Measurements from ENCODE around the gene SNTB2. TPM values are rescaled to one million over a fixed set of nuclear protein-coding genes. Genes with fewer than 3 reads are reported as not detected.

SNTB2 gene
- polyA plus RNA-seq, 1 of the 3 experiments (the other 2 are of a cell fraction), result 13.0 TPM

DNA sequence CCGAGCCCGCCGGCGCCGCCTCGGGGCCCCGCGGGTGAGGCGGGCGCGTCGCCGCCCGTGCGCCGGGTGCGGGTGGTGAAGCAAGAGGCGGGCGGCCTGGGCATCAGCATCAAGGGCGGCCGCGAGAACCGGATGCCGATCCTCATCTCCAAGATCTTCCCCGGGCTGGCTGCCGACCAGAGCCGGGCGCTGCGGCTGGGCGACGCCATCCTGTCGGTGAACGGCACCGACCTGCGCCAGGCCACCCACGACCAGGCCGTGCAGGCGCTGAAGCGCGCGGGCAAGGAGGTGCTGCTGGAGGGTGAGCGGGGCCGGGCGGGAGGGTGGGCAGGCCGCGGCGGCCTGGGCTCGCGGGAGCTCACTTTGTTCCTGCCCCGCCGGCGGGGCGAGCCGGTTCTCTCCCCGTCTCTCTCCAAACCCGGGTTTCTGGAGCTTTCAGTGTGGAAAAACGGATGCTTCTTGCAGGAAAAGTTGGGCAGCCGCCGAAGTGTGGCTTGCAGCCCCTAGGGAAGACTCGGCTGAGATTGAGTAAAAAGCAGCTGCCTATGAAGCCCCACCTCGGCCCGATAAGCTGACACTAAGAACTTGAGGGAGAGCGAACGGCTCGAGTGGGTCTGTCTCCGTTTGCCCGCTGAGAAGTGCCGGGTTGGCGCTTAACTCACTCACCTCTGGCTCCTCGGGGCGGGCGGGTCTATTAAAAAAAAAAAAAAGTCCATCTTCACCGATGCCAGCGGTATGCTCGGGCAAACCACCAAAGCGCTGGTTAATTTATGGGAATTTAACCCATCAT lies 677 bp downstream of the SNTB2 start:
- 0 out of 2 replicates have a peak, but pooled peaks have one; percentile 23 for TF ChIP-seq MXI1 (IDR thresholded peaks at IDR 0.05; ENCODE audit: low read depth, low read length)
- TF ChIP-seq TCF12 (IDR thresholded peaks at IDR 0.05), result peak; percentile 3; the same call in 1 of the 2 replicates
- TF ChIP-seq GATA2 (CRISPR knock-in tag; IDR thresholded peaks at IDR 0.05), result peak; percentile 26; the same call in 1 of the 2 replicates
- TF ChIP-seq YY1 (IDR thresholded peaks at IDR 0.05; ENCODE audit: low read depth), result no peak
- H3K4me1 ChIP-seq (ENCODE audit: control insufficient read depth in 1 of 2, insufficient read depth in 2 of 2, low read depth in 1 of 2, low read length in 1 of 2), result peaks cover 18 to 21% of the 10 kb centered on the region in 2 experiments
- peak overlapping the region; percentile 82 for H3K9ac ChIP-seq
- ChIA-PET CTCF (interaction anchor here (1.2 to 2.4 kb wide), 5 partner anchors 29 to 101 kb away, joined by 3 to 11 read pairs (median 3); no protein-coding TSS in a partner anchor), POLR2A (interaction anchor here (0.5 to 1.2 kb wide), 3 partner anchors 8 to 156 kb away, joined by 3 to 4 read pairs (median 3); no protein-coding TSS in a partner anchor)
- peaks cover 28% of the 10 kb centered on the region for H4K20me1 ChIP-seq (ENCODE audit: insufficient read depth)
- H3K79me2 ChIP-seq (ENCODE audit: insufficient read depth), result peaks cover 51% of the 10 kb centered on the region
- peaks cover 11% of the 10 kb centered on the region for H3F3A ChIP-seq (replicated peaks; ENCODE audit: insufficient read depth)
- peak overlapping the region; percentile 58; the same call in 1 of the 2 replicates for H2AFZ ChIP-seq (ENCODE audit: low read depth)
- no peaks in the 10 kb centered on the region for H3K9me2 ChIP-seq
- peak overlapping the region; percentile 40 to 86 for H3K27ac ChIP-seq (ENCODE audit: low read depth in 2 of 2, low read length in 1 of 2)
- H3K4me2 ChIP-seq, result peak overlapping the region; percentile 85
- WGBS (ENCODE audit: low lambda C conversion rate), result 2% methylated on average over 27 of the region's 76 CpGs
- H3K27me3 ChIP-seq (ENCODE audit: insufficient read depth), result no peaks in the 10 kb centered on the region
- no peaks in the 10 kb centered on the region for H3K9me3 ChIP-seq
- H3K4me3 ChIP-seq (ENCODE audit: low read depth in 2 of 2, low read length in 1 of 2), result peak overlapping the region; percentile 76 to 78
- no peaks in the 10 kb centered on the region for H3K36me3 ChIP-seq (replicated peaks in 1 of 2; ENCODE audit: control insufficient read depth in 1 of 2, insufficient read depth in 2 of 2, low read length in 1 of 2)
- peak; percentile 87 for DNase-seq

DNA sequence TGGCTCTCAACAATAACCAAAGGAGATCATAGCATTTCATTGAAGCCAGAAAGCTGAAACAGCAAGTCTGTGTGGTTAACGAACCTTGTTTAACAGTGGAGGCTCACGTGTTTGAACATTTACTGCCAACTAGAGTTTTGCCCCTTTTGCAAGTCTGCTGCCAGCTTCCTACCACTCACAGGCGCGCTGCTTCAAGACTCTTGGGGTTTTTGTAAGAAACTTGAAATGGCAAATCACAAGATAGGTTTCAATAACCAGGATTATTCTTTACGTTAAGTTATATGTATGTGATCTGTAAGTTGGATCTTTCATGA lies 1.2 kb downstream of the SNTB2 start:
- ChIA-PET CTCF (interaction anchor here (1.3 to 2.4 kb wide), 4 partner anchors 30 to 98 kb away, joined by 3 to 11 read pairs (median 3); no protein-coding TSS in a partner anchor), POLR2A (interaction anchor here (0.5 to 1.2 kb wide), 2 partner anchors 9 to 155 kb away, joined by 3 to 4 read pairs; no protein-coding TSS in a partner anchor)
- H4K20me1 ChIP-seq (ENCODE audit: insufficient read depth), result peaks cover 33% of the 10 kb centered on the region
- H3K4me3 ChIP-seq (ENCODE audit: low read depth in 2 of 2, low read length in 1 of 2), result peak overlapping the region; percentile 76 to 78
- H3K4me2 ChIP-seq, result peak overlapping the region; percentile 85
- no peaks in the 10 kb centered on the region for H3K9me3 ChIP-seq
- H3K27me3 ChIP-seq (ENCODE audit: insufficient read depth), result no peaks in the 10 kb centered on the region
- DNase-seq, result no peak
- H3K4me1 ChIP-seq (ENCODE audit: control insufficient read depth in 1 of 2, insufficient read depth in 2 of 2, low read depth in 1 of 2, low read length in 1 of 2), result peaks cover 16 to 18% of the 10 kb centered on the region in 2 experiments
- TF ChIP-seq, protein P1, sequence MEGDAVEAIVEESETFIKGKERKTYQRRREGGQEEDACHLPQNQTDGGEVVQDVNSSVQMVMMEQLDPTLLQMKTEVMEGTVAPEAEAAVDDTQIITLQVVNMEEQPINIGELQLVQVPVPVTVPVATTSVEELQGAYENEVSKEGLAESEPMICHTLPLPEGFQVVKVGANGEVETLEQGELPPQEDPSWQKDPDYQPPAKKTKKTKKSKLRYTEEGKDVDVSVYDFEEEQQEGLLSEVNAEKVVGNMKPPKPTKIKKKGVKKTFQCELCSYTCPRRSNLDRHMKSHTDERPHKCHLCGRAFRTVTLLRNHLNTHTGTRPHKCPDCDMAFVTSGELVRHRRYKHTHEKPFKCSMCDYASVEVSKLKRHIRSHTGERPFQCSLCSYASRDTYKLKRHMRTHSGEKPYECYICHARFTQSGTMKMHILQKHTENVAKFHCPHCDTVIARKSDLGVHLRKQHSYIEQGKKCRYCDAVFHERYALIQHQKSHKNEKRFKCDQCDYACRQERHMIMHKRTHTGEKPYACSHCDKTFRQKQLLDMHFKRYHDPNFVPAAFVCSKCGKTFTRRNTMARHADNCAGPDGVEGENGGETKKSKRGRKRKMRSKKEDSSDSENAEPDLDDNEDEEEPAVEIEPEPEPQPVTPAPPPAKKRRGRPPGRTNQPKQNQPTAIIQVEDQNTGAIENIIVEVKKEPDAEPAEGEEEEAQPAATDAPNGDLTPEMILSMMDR (IDR thresholded peaks at IDR 0.05), result no peak
- TF ChIP-seq NFIC (IDR thresholded peaks at IDR 0.05; ENCODE audit: borderline replicate concordance), result peak; percentile 14; the same call in 1 of the 2 replicates
- no peak for TF ChIP-seq POLR2AphosphoS5 (IDR thresholded peaks at IDR 0.05; ENCODE audit: low read depth, low read length)
- peak; percentile 0; the same call in 1 of the 2 replicates for TF ChIP-seq TCF12 (IDR thresholded peaks at IDR 0.05)
- TF ChIP-seq NRF1 (IDR thresholded peaks at IDR 0.05; ENCODE audit: low read depth, low read length), result no peak
- TF ChIP-seq, protein P2, sequence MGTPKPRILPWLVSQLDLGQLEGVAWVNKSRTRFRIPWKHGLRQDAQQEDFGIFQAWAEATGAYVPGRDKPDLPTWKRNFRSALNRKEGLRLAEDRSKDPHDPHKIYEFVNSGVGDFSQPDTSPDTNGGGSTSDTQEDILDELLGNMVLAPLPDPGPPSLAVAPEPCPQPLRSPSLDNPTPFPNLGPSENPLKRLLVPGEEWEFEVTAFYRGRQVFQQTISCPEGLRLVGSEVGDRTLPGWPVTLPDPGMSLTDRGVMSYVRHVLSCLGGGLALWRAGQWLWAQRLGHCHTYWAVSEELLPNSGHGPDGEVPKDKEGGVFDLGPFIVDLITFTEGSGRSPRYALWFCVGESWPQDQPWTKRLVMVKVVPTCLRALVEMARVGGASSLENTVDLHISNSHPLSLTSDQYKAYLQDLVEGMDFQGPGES (IDR thresholded peaks at IDR 0.05; ENCODE audit: low read depth, low read length), result no peak
- TF ChIP-seq MAX (IDR thresholded peaks at IDR 0.05; ENCODE audit: low read depth), result 0 out of 2 replicates have a peak, but pooled peaks have one; percentile 43
- TF ChIP-seq SMC3 (IDR thresholded peaks at IDR 0.05; ENCODE audit: low read depth, low read length), result no peak
- no peak for TF ChIP-seq EZH2phosphoT487 (IDR thresholded peaks at IDR 0.05; ENCODE audit: borderline replicate concordance, low read depth)
- no peak for TF ChIP-seq RAD21 (IDR thresholded peaks at IDR 0.05; ENCODE audit: low read length)
- TF ChIP-seq SIN3A (IDR thresholded peaks at IDR 0.05; ENCODE audit: borderline replicate concordance, low read depth, low read length), result no peak
- TF ChIP-seq MXI1 (IDR thresholded peaks at IDR 0.05; ENCODE audit: low read depth, low read length), result peak; percentile 79; the same call in 1 of the 2 replicates
- peaks cover 56% of the 10 kb centered on the region for H3K79me2 ChIP-seq (ENCODE audit: insufficient read depth)
- peaks cover 11% of the 10 kb centered on the region for H3F3A ChIP-seq (replicated peaks; ENCODE audit: insufficient read depth)
- WGBS (ENCODE audit: low lambda C conversion rate), result 2% methylated on average over 5 of the region's 5 CpGs
- H2AFZ ChIP-seq (ENCODE audit: low read depth), result peak overlapping the region; percentile 58; the same call in 1 of the 2 replicates
- H3K27ac ChIP-seq (ENCODE audit: low read depth in 2 of 2, low read length in 1 of 2), result peak overlapping the region; percentile 40 to 86
- H3K9ac ChIP-seq, result peak overlapping the region; percentile 82
- no peaks in the 10 kb centered on the region for H3K36me3 ChIP-seq (replicated peaks in 1 of 2; ENCODE audit: control insufficient read depth in 1 of 2, insufficient read depth in 2 of 2, low read length in 1 of 2)
- H3K9me2 ChIP-seq, result no peaks in the 10 kb centered on the region

All from SK-N-SH (cell line).